Upper lobe of right lung (tissue), 1 donor: ENCODE results near the gene INPP4B. TPM values are rescaled to one million over a fixed set of nuclear protein-coding genes. Genes with fewer than 3 reads are reported as not detected.

Experiments used
- ATAC-seq: fragments of 200-7000 bp; cut with Tn5 transposase; one replicate; pipeline ENCODE4 v1.9.1; 2020; ENCODE audit warnings: mild to moderate bottlenecking, moderate library complexity
- DNase-seq: peaks from one replicate; pipeline ENCODE4 v3.0.0-alpha.2; 2020
- H3K27ac ChIP-seq: fragments of 200-600 bp; one replicate; pipeline ENCODE4 v1.8.0; 2022
- H3K27me3 ChIP-seq: fragments of 200-600 bp; one replicate; pipeline ENCODE4 v1.8.0; 2022; ENCODE audit warnings: mild to moderate bottlenecking
- H3K36me3 ChIP-seq: fragments of 200-600 bp; one replicate; pipeline ENCODE4 v1.8.0; 2022
- H3K4me1 ChIP-seq: fragments of 200-600 bp; one replicate; pipeline ENCODE4 v1.8.0; 2022
- H3K4me3 ChIP-seq: fragments of 200-600 bp; one replicate; pipeline ENCODE4 v1.8.0; 2022; ENCODE audit warnings: mild to moderate bottlenecking
- H3K9me3 ChIP-seq: fragments of 200-600 bp; one replicate; pipeline ENCODE4 v1.8.0; 2022
- intact Hi-C: fragments of 100-400 bp; cut with DNase I; formaldehyde crosslinking; loops from one replicate; pipeline ENCODE4 v1.11.0; 2022
- total RNA-seq: library from RNA; stranded (reverse); fragmentation: NEBNext Ultra II Directional; extraction: Animal tissue kit (Norgen Biotek cat#: 25700); gene quantifications from one replicate; pipeline ENCODE4 v1.2.1, GENCODE V29; 2021
- TF ChIP-seq, protein P1 (sequence below): fragments of 200-600 bp; IDR thresholded peaks from one replicate; pipeline ENCODE4 v1.8.0; 2022; ENCODE audit warnings: antibody characterized with exemption
- donor health status: DM: no; HTN: yes; CAD: no; lungs with severe emphysema.

Gene INPP4B
- total RNA-seq, 1 donor from 2014 or later, result 20.7 TPM

- Histone ChIP-seq H3K4me1 (no peaks in the 10 kb centered on the region), H3K27me3 (no peaks in the 10 kb centered on the region), H3K36me3 (no peaks in the 10 kb centered on the region), H3K27ac (no peak overlapping the region), H3K9me3 (no peaks in the 10 kb centered on the region), H3K4me3 (no peak overlapping the region)
- TF ChIP-seq, protein P1, sequence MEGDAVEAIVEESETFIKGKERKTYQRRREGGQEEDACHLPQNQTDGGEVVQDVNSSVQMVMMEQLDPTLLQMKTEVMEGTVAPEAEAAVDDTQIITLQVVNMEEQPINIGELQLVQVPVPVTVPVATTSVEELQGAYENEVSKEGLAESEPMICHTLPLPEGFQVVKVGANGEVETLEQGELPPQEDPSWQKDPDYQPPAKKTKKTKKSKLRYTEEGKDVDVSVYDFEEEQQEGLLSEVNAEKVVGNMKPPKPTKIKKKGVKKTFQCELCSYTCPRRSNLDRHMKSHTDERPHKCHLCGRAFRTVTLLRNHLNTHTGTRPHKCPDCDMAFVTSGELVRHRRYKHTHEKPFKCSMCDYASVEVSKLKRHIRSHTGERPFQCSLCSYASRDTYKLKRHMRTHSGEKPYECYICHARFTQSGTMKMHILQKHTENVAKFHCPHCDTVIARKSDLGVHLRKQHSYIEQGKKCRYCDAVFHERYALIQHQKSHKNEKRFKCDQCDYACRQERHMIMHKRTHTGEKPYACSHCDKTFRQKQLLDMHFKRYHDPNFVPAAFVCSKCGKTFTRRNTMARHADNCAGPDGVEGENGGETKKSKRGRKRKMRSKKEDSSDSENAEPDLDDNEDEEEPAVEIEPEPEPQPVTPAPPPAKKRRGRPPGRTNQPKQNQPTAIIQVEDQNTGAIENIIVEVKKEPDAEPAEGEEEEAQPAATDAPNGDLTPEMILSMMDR, result no peak
- intact Hi-C loops, result no loop called here
- no peak for ATAC-seq
- no peak for DNase-seq
Observed at GRCh38 chr4:142696334-142697122, 149.6 kb downstream of the INPP4B start.

DNA sequence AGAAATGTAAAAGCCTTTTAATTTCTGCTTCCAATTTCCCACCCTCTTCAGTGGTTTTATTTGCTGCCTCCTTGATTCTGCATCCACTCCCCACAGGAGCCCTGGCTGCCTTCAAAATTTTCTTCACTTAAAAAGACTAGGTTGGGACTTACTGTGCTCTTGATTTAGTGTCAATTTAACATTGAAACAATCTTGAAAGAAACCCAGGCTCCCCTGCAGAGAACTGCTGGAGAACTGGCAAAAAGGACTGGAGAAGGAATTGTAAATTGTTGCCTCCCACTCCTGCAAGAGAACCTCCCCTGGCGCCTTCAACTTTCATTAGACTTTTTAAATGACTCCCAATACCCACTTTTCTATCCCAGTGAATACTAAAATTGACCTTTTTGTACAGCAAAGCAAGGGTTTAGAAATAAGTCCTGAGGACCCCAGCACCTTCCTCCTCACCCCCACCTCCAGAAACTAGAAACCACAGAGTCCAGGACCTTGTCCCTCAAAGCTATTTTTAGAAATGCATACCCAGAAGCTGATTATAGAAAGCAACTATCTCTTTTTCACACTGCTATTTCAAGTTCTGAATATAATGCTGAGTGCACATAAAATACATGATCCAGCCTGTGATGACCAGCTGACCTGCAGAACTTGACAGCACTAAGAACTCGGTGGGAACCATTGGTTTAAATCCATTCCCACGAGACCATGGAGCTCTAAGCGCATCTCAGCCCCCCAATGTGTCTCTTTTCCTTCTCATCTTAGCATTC, 155.5 kb downstream of the INPP4B start:
- TF ChIP-seq, protein P1, result no peak
- ATAC-seq (no peak), DNase-seq (no peak)
- Histone ChIP-seq H3K36me3 (no peaks in the 10 kb centered on the region), H3K27me3 (no peaks in the 10 kb centered on the region), H3K4me3 (no peak overlapping the region), H3K27ac (no peak overlapping the region), H3K9me3 (no peaks in the 10 kb centered on the region), H3K4me1 (no peaks in the 10 kb centered on the region)
- intact Hi-C loops, result no loop called here

DNA sequence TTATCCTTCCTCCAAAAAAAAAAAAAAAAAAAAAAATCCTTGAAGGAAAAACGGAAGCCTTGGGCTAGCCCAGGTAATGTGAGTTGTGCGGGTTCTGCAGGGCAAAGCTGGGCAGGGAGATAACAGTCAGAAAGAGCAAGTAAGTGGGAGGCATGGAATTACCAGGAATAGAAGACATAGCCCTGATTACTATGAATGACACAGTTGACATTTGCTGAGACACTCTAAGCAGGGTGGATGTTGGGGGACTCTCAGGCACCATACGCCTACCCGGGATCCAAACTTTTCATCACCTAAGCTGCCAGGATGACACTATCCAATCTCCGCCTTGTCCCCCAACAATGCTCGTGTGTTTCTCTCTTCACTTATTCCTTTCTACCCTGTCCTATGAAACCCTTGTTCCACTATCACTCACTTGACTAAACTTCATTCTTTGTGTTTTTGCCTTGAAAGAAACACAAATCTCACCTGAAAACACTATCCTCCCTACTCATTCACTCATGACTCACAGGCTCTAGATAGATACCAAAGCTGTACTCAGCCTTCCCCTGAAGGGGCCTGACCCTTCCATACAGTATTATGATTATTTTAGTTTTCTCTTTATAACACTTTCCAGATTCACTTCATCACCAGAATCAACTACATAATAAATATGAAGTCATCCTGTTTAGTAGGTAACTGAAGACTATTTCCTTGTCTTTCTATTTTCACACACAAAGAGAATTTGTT, 158.4 kb downstream of the INPP4B start:
- H3K27ac ChIP-seq, result no peak overlapping the region
- H3K9me3 ChIP-seq, result no peaks in the 10 kb centered on the region
- H3K27me3 ChIP-seq, result no peaks in the 10 kb centered on the region
- no peaks in the 10 kb centered on the region for H3K4me1 ChIP-seq
- ATAC-seq (no peak), DNase-seq (no peak)
- no peak overlapping the region for H3K4me3 ChIP-seq
- TF ChIP-seq, protein P1, result no peak
- intact Hi-C loops, result no loop called here
- H3K36me3 ChIP-seq, result no peaks in the 10 kb centered on the region

GRCh38 chr4:142686081-142686480, 160.0 kb downstream of the INPP4B start:
- intact Hi-C loops, result no loop called here
- Histone ChIP-seq H3K27me3 (no peaks in the 10 kb centered on the region), H3K27ac (no peak overlapping the region), H3K4me1 (no peaks in the 10 kb centered on the region), H3K36me3 (no peaks in the 10 kb centered on the region), H3K4me3 (no peak overlapping the region), H3K9me3 (no peaks in the 10 kb centered on the region)
- ATAC-seq, result no peak
- TF ChIP-seq, protein P1, result no peak
- DNase-seq, result no peak

DNA sequence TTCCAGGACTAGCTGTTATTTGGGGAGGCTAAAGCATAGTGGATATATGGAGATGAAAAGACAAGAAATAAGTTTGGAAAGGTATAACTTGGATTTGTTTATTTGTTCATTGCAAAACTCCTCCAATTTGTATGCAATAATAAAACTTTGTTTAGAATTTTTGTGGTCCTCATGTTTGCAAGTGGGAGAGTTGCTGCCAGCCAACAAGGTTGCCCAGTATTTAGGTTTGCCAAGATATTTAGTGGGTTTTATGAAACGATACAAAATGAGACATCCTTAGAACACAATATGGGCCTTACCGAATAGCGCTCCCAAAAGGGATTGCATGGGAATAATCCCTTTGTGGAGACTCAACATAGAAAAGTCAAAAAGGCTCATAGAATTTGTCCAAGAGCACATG, 162.1 kb downstream of the INPP4B start:
- Histone ChIP-seq H3K27me3 (no peaks in the 10 kb centered on the region), H3K9me3 (no peaks in the 10 kb centered on the region), H3K36me3 (no peaks in the 10 kb centered on the region), H3K27ac (no peak overlapping the region), H3K4me3 (no peak overlapping the region), H3K4me1 (no peaks in the 10 kb centered on the region)
- TF ChIP-seq, protein P1, result no peak
- ATAC-seq, result no peak
- DNase-seq, result no peak
- intact Hi-C loops, result no loop called here
